Activated CD8-positive, alpha-beta T cell treated with anti-CD3 and anti-CD28 coated beads for 36 hours (primary cell): ENCODE data around the gene RACK1. TPM values are rescaled to one million over a fixed set of nuclear protein-coding genes. Genes with fewer than 3 reads are reported as not detected.
A peak's percentile ranks its signal among the peaks of the same experiment; 100 is the strongest.

Experiments used
- ATAC-seq: fragments of 200-7000 bp; cut with Tn5 transposase; one replicate; pipeline ENCODE4 v1.10.0; 2021; ENCODE audit warnings: mild to moderate bottlenecking, moderate library complexity
- CTCF ChIA-PET: fragments of 350-600 bp; sonication (Branson Sonifier 250); formaldehyde crosslinking; loops from one replicate; lab custom pipeline; 2021; ENCODE audit warnings: antibody characterized with exemption; lab: Charles Lee
- POLR2A ChIA-PET: fragments of 350-600 bp; sonication (Branson Sonifier 250); formaldehyde crosslinking; loops from one replicate; lab custom pipeline; 2021; ENCODE audit warnings: antibody characterized with exemption; lab: Charles Lee
- DNase-seq: peaks from one replicate; pipeline ENCODE4 v3.0.0-alpha.2; 2020
- H3K27ac Mint-ChIP-seq: one replicate; pipeline ENCODE4 v1.8.0; 2021; ENCODE audit warnings: mild to moderate bottlenecking, mixed read lengths
- H3K27me3 Mint-ChIP-seq: one replicate; pipeline ENCODE4 v1.8.0; 2021; ENCODE audit warnings: mixed read lengths
- H3K36me3 Mint-ChIP-seq: one replicate; pipeline ENCODE4 v1.8.0; 2021; ENCODE audit warnings: low read depth, mixed read lengths
- H3K4me1 Mint-ChIP-seq: one replicate; pipeline ENCODE4 v1.8.0; 2021; ENCODE audit warnings: low read depth, mixed read lengths
- H3K4me3 Mint-ChIP-seq: one replicate; pipeline ENCODE4 v1.8.0; 2021; ENCODE audit warnings: mild to moderate bottlenecking, moderate library complexity, mixed read lengths
- H3K9me3 Mint-ChIP-seq: one replicate; pipeline ENCODE4 v1.8.0; 2021; ENCODE audit warnings: mixed read lengths
- CTCF ChIP-seq: fragments of 200-600 bp; IDR thresholded peaks from one replicate; pipeline ENCODE4 v1.8.0; 2022; ENCODE audit warnings: antibody characterized with exemption, mild to moderate bottlenecking
- intact Hi-C: fragments of 100-400 bp; cut with micrococcal nuclease; formaldehyde crosslinking; loops from one replicate; pipeline ENCODE4 v1.10.0; 2022
- total RNA-seq, 2 experiments: library from RNA; stranded (reverse); gene quantifications; one replicate each; pipeline ENCODE4 v1.2.3, GENCODE V29; 2021

The RACK1 gene
- total RNA-seq, 2 experiments from 2014 or later, result 2,759 to 2,801 TPM

GRCh38 chr5:181219262-181220177, 24.2 kb downstream of the RACK1 start:
- Mint-ChIP-seq H3K27ac (no peak overlapping the region), H3K4me3 (peak overlapping the region; percentile 49), H3K27me3 (peaks cover 5% of the 10 kb centered on the region), H3K9me3 (no peaks in the 10 kb centered on the region), H3K4me1 (peaks cover 48% of the 10 kb centered on the region), H3K36me3 (peaks cover 12% of the 10 kb centered on the region)
- intact Hi-C loops, result loop anchor here (5.0 kb wide), 1 partner anchor 43 kb away; the partner anchor contains the start of gene TRIM52
- DNase-seq (no peak), ATAC-seq (no peak)
- ChIA-PET POLR2A (interaction anchor here (1.0 to 2.2 kb wide), 9 partner anchors 12 to 59 kb away, joined by 3 to 12 read pairs (median 4); partner anchors contain the start of genes RACK1 and TRIM52), CTCF (no interaction called here)
- no peak for TF ChIP-seq CTCF

DNA sequence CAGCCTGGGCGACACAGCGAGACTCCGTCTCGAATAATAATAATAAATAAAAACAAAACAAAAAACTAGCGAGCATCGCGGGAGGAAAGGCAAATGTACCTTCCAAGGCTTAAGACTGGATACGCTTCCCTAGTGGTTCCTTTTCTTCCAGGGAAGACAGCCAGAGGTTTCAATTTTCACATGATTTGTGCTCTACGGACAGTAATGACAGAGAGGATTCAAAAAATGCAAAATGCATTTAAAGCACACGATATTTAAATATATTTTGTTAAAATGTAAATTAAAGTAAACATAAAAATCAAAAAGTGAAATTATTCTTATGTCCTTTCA, 24.9 kb downstream of the RACK1 start:
- no peak for TF ChIP-seq CTCF

DNA sequence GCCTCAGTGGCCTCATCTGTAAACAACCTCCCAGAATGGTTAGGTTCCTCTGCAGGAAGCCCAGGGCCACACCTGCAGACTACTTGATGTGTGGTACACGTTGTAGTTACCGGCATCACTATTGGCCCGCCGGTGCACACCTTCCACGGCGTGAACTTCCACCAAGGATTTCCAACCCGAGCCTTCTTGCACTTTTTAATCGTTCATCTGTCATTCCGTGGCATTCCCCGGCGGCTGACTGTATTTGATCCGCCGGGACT, 26.0 kb downstream of the RACK1 start:
- Mint-ChIP-seq H3K4me1 (peaks cover 46% of the 10 kb centered on the region), H3K27me3 (peaks cover 5% of the 10 kb centered on the region), H3K9me3 (no peaks in the 10 kb centered on the region), H3K27ac (peak overlapping the region; percentile 84), H3K4me3 (peak overlapping the region; percentile 87), H3K36me3 (peaks cover 7% of the 10 kb centered on the region)
- ChIA-PET CTCF (no interaction called here), POLR2A (interaction anchor here (0.6 to 2.4 kb wide), 5 partner anchors 11 to 59 kb away, joined by 3 to 18 read pairs (median 3); no protein-coding TSS in a partner anchor)
- ATAC-seq (peak; percentile 5), DNase-seq (peak; percentile 55)
- intact Hi-C loops, result loop anchor here (1.0 kb wide), 1 partner anchor 10 kb away; no protein-coding TSS in a partner anchor
- peak; percentile 3 for TF ChIP-seq CTCF

More for the DNA sequence above, 24.9 kb downstream of the RACK1 start:
- CTCF ChIA-PET, result no interaction called here
- peaks cover 46% of the 10 kb centered on the region for H3K4me1 Mint-ChIP-seq
- peak overlapping the region; percentile 87 for H3K4me3 Mint-ChIP-seq
- H3K36me3 Mint-ChIP-seq, result peaks cover 9% of the 10 kb centered on the region
- DNase-seq (no peak), ATAC-seq (no peak)
- H3K9me3 Mint-ChIP-seq, result no peaks in the 10 kb centered on the region
- intact Hi-C loops, result loop anchor here (1.0 kb wide), 1 partner anchor 11 kb away; no protein-coding TSS in a partner anchor
- peaks cover 5% of the 10 kb centered on the region for H3K27me3 Mint-ChIP-seq
- peak overlapping the region; percentile 84 for H3K27ac Mint-ChIP-seq
- POLR2A ChIA-PET, result no interaction called here

DNA sequence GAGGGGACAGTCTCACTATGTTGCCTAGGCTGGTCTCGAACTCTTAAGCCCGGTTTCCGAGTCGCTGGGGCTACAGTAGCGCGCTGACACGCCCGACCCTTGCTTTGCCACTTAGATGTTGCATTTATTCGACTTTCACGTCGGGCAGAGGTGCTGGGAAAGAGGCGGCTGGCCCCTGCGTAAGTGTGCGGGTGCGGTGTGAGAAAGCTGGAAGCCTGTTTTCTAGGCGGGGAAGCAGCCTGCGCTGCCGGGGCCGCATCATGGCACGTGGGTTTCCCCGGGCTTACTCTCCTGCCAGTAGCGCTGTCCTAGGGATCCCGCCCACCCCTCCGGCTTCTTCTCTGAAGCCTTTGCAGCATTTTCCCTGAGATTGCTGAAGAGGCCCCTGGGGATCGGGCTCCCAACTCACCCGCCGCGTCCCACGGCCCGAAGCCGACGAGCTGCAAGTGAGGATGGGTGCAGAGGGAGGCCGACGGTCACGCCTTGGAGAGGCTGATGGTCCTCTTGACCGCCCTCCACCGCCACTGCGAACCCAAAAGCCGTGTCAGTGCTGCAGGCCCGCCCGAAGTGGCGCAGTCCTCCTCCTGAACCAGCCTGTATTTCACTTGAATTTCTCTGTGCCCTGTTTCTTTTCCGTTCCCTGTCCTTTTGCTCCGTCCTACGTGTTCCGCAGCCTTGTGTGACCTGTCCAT, 26.4 kb downstream of the RACK1 start:
- H3K4me1 Mint-ChIP-seq, result peaks cover 46% of the 10 kb centered on the region
- H3K9me3 Mint-ChIP-seq, result no peaks in the 10 kb centered on the region
- DNase-seq, result peak; percentile 85
- ChIA-PET CTCF (no interaction called here), POLR2A (interaction anchor here (0.6 to 2.4 kb wide), 7 partner anchors 10 to 59 kb away, joined by 3 to 18 read pairs (median 3); no protein-coding TSS in a partner anchor)
- peaks cover 5% of the 10 kb centered on the region for H3K27me3 Mint-ChIP-seq
- peak overlapping the region; percentile 84 for H3K27ac Mint-ChIP-seq
- intact Hi-C loops, result no loop called here
- peaks cover 6% of the 10 kb centered on the region for H3K36me3 Mint-ChIP-seq
- peak; percentile 4 for ATAC-seq
- peak overlapping the region; percentile 87 for H3K4me3 Mint-ChIP-seq
- TF ChIP-seq CTCF, result peak; percentile 13
